ENCODE data around the gene GOLGA6A.

Gene GOLGA6A

GRCh38 chr15:74038707-74039655, 43.4 kb downstream of the GOLGA6A start:
- no peaks in the 10 kb centered on the region for H3K4me1 ChIP-seq (ENCODE audit: control insufficient read depth, low read length)
- no peaks in the 10 kb centered on the region for H3F3A ChIP-seq (ENCODE audit: control insufficient read depth, insufficient read depth)
- no peaks in the 10 kb centered on the region for H3K27me3 ChIP-seq (ENCODE audit: control insufficient read depth, low read length)
- H3K36me3 ChIP-seq (ENCODE audit: control insufficient read depth, low read length), result no peaks in the 10 kb centered on the region
- H3K4me2 ChIP-seq (ENCODE audit: low read length), result no peak overlapping the region
- no peaks in the 10 kb centered on the region for H3K9me3 ChIP-seq (ENCODE audit: control insufficient read depth, insufficient read depth, low read length)
- H3K79me2 ChIP-seq (ENCODE audit: control insufficient read depth, low read length), result no peaks in the 10 kb centered on the region
- H3K4me3 ChIP-seq (ENCODE audit: low read length), result no peak overlapping the region
- TF ChIP-seq CTCF (IDR thresholded peaks at IDR 0.05; ENCODE audit: low read depth, low read length, poor library complexity, severe bottlenecking), result no peak
- no peak overlapping the region for H3K27ac ChIP-seq (ENCODE audit: low read depth, low read length)
- no peaks in the 10 kb centered on the region; the same call in 1 of the 2 replicates for H4K20me1 ChIP-seq (ENCODE audit: control insufficient read depth, insufficient read depth, low read depth, low read length)
- H3K9me2 ChIP-seq (replicated peaks; ENCODE audit: control insufficient read depth, low read length), result no peaks in the 10 kb centered on the region

GRCh38 chr15:74037171-74038117, 44.9 kb downstream of the GOLGA6A start:
- H4K20me1 ChIP-seq (ENCODE audit: control insufficient read depth, insufficient read depth, low read depth, low read length), result no peaks in the 10 kb centered on the region; the same call in 1 of the 2 replicates
- no peaks in the 10 kb centered on the region for H3K4me1 ChIP-seq (ENCODE audit: control insufficient read depth, low read length)
- no peaks in the 10 kb centered on the region for H3K9me2 ChIP-seq (replicated peaks; ENCODE audit: control insufficient read depth, low read length)
- no peaks in the 10 kb centered on the region for H3K9me3 ChIP-seq (ENCODE audit: control insufficient read depth, insufficient read depth, low read length)
- H3K36me3 ChIP-seq (ENCODE audit: control insufficient read depth, low read length), result no peaks in the 10 kb centered on the region
- no peak overlapping the region for H3K4me2 ChIP-seq (ENCODE audit: low read length)
- no peaks in the 10 kb centered on the region for H3F3A ChIP-seq (ENCODE audit: control insufficient read depth, insufficient read depth)
- H3K27me3 ChIP-seq (ENCODE audit: control insufficient read depth, low read length), result no peaks in the 10 kb centered on the region
- H3K4me3 ChIP-seq (ENCODE audit: low read length), result no peak overlapping the region
- TF ChIP-seq CTCF (IDR thresholded peaks at IDR 0.05; ENCODE audit: low read depth, low read length, poor library complexity, severe bottlenecking) (no peak), EZH2phosphoT487 (IDR thresholded peaks at IDR 0.05; ENCODE audit: borderline replicate concordance, low read length) (no peak)
- H3K27ac ChIP-seq (ENCODE audit: low read depth, low read length), result no peak overlapping the region
- no peaks in the 10 kb centered on the region for H3K79me2 ChIP-seq (ENCODE audit: control insufficient read depth, low read length)

GRCh38 chr15:74036271-74037170, 45.8 kb downstream of the GOLGA6A start:
- no peaks in the 10 kb centered on the region for H3K36me3 ChIP-seq (ENCODE audit: control insufficient read depth, low read length)
- no peak overlapping the region for H3K4me3 ChIP-seq (ENCODE audit: low read length)
- no peaks in the 10 kb centered on the region for H3K27me3 ChIP-seq (ENCODE audit: control insufficient read depth, low read length)
- H3K27ac ChIP-seq (ENCODE audit: low read depth, low read length), result no peak overlapping the region
- peak; percentile 30 for TF ChIP-seq CTCF (IDR thresholded peaks at IDR 0.05; ENCODE audit: low read depth, low read length, poor library complexity, severe bottlenecking)
- no peak for TF ChIP-seq EZH2phosphoT487 (IDR thresholded peaks at IDR 0.05; ENCODE audit: borderline replicate concordance, low read length)
- H3K9me3 ChIP-seq (ENCODE audit: control insufficient read depth, insufficient read depth, low read length), result no peaks in the 10 kb centered on the region
- no peak overlapping the region for H3K4me2 ChIP-seq (ENCODE audit: low read length)
- H3K79me2 ChIP-seq (ENCODE audit: control insufficient read depth, low read length), result no peaks in the 10 kb centered on the region
- H3F3A ChIP-seq (ENCODE audit: control insufficient read depth, insufficient read depth), result no peaks in the 10 kb centered on the region
- H4K20me1 ChIP-seq (ENCODE audit: control insufficient read depth, insufficient read depth, low read depth, low read length), result no peaks in the 10 kb centered on the region; the same call in 1 of the 2 replicates
- H3K9me2 ChIP-seq (replicated peaks; ENCODE audit: control insufficient read depth, low read length), result no peaks in the 10 kb centered on the region
- H3K4me1 ChIP-seq (ENCODE audit: control insufficient read depth, low read length), result no peaks in the 10 kb centered on the region

Data from DOHH2 (cell line).